ENCODE data around the gene C19orf38.

C19orf38 gene

GRCh38 chr19:10913716-10914340, 65.6 kb downstream of the C19orf38 start:
- no peak for TF ChIP-seq CTCF (IDR thresholded peaks at IDR 0.05; ENCODE audit: insufficient read depth, missing control alignments)
- DNase-seq (ENCODE audit: insufficient read length, low spot score) (no peak), FAIRE-seq (no peak)

- DNase-seq (ENCODE audit: insufficient read length, low spot score) (no peak), FAIRE-seq (no peak)
- TF ChIP-seq CTCF (IDR thresholded peaks at IDR 0.05; ENCODE audit: insufficient read depth, missing control alignments), result no peak
Observed at GRCh38 chr19:10915130-10916091, 67.2 kb downstream of the C19orf38 start.

- no peak for TF ChIP-seq CTCF (IDR thresholded peaks at IDR 0.05; ENCODE audit: insufficient read depth, missing control alignments)
- DNase-seq (ENCODE audit: insufficient read length, low spot score) (no peak), FAIRE-seq (no peak)
Observed at GRCh38 chr19:10916602-10917001, 68.4 kb downstream of the C19orf38 start.

GRCh38 chr19:10918359-10918758, 70.1 kb downstream of the C19orf38 start:
- no peak for DNase-seq (ENCODE audit: insufficient read length, low spot score)
- TF ChIP-seq CTCF (IDR thresholded peaks at IDR 0.05; ENCODE audit: insufficient read depth, missing control alignments), result no peak
- FAIRE-seq, result no peak
